IgD-negative memory B cell (primary cell): ENCODE results near the gene ZNF488. TPM values are rescaled to one million over a fixed set of nuclear protein-coding genes. Genes with fewer than 3 reads are reported as not detected.

Source experiments
- H3K27ac Mint-ChIP-seq, 3 donors: one replicate each; pipeline ENCODE4 v1.8.0; 2020 to 2022; ENCODE audit warnings: mild to moderate bottlenecking in 3 of 3, mixed read lengths in 3 of 3, moderate library complexity in 1 of 3
- H3K27me3 Mint-ChIP-seq: one replicate; pipeline ENCODE4 v1.8.0; 2021; ENCODE audit warnings: mixed read lengths
- H3K36me3 Mint-ChIP-seq: one replicate; pipeline ENCODE4 v1.8.0; 2020; ENCODE audit warnings: mild to moderate bottlenecking, mixed read lengths
- H3K4me1 Mint-ChIP-seq, 3 donors: one replicate each; pipeline ENCODE4 v1.8.0; 2020 to 2022; ENCODE audit warnings: mixed read lengths in 3 of 3, mild to moderate bottlenecking in 1 of 3
- H3K4me3 Mint-ChIP-seq, 4 donors: one replicate each; pipeline ENCODE4 v1.8.0; 2020 to 2022; ENCODE audit warnings: mild to moderate bottlenecking in 4 of 4, mixed read lengths in 4 of 4, moderate library complexity in 3 of 4
- H3K9me3 Mint-ChIP-seq, 3 donors: one replicate each; pipeline ENCODE4 v1.8.0; 2020 to 2021; ENCODE audit warnings: mixed read lengths in 3 of 3, mild to moderate bottlenecking in 1 of 3
- polyA plus RNA-seq: library from polyadenylated mRNA; unstranded; fragments of 300-500 nt; fragmentation: Illumina TruSeq; gene quantifications from one replicate; pipeline ENCODE4 v1.2.3, GENCODE V29; 2021

The ZNF488 gene
- polyA plus RNA-seq, 1 donor from 2014 or later = not detected

GRCh38 chr10:47357911-47358310 lies 26.2 kb downstream of the ZNF488 start:
- Mint-ChIP-seq H3K4me3 (no peak overlapping the region), H3K27me3 (peaks cover 5% of the 10 kb centered on the region), H3K36me3 (no peaks in the 10 kb centered on the region), H3K27ac (peak overlapping the region in 1 of 3 donors; percentile 46), H3K9me3 (no peaks in the 10 kb centered on the region), H3K4me1 (no peaks in the 10 kb centered on the region)

DNA sequence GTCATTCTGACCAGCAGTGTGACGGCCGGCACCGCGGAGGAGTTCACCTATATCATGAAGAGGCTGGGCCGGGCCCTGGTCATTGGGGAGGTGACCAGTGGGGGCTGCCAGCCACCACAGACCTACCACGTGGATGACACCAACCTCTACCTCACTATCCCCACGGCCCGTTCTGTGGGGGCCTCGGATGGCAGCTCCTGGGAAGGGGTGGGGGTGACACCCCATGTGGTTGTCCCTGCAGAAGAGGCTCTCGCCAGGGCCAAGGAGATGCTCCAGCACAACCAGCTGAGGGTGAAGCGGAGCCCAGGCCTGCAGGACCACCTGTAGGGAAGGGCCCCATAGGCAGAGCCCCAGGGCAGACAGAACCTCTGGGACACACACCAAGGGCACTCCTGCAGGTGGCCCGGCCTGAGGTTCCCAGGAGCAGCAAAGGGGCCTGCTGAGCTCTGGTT lies 26.9 kb downstream of the ZNF488 start:
- no peak overlapping the region for H3K4me3 Mint-ChIP-seq
- H3K9me3 Mint-ChIP-seq = no peaks in the 10 kb centered on the region
- no peak overlapping the region for H3K27ac Mint-ChIP-seq
- no peaks in the 10 kb centered on the region for H3K4me1 Mint-ChIP-seq
- peaks cover 5% of the 10 kb centered on the region for H3K27me3 Mint-ChIP-seq
- no peaks in the 10 kb centered on the region for H3K36me3 Mint-ChIP-seq

DNA sequence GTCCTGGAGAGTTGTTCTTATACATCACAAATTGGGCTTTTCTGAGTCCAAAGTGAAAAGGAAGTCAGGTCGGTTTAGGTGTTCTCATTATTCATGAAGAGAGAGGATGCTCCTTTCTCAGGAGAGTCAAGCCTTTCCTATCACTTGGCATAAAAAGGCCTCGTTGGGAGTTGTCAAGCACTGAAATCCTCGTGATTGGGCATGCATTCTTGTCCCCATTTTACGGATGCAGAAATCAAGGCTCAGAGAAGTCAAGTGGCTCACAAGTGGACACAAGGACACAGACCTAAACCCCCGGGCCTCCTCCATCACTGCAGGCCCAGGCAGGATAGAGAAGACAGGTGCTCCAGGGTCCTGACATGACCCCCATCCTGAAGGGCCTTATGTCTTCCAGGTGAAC lies 27.4 kb downstream of the ZNF488 start:
- Mint-ChIP-seq H3K4me1 (no peaks in the 10 kb centered on the region), H3K36me3 (no peaks in the 10 kb centered on the region), H3K9me3 (no peaks in the 10 kb centered on the region), H3K4me3 (no peak overlapping the region), H3K27me3 (peaks cover 5% of the 10 kb centered on the region), H3K27ac (no peak overlapping the region)

DNA sequence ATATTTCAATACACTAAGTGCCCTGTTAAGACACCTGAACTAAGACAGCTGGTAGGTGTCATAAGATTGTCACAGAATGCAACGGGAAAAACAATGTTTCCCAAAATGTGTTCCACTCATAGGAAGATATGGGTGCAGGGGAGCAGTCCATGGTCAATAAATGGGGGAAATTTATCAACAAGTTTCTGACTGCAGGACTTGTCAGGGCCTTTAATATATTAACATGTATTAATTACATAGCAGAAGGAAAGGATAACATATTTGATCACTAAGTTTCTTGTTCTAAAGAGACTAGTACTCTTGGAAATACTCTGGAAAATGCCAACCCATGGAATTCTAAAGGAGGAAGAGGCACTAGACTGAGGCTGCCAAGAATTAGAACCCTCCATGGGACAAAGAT lies 29.2 kb downstream of the ZNF488 start:
- Mint-ChIP-seq H3K27me3 (peaks cover 1% of the 10 kb centered on the region), H3K4me1 (no peaks in the 10 kb centered on the region), H3K4me3 (no peak overlapping the region)

GRCh38 chr10:47354165-47354564 lies 29.9 kb downstream of the ZNF488 start:
- H3K4me3 Mint-ChIP-seq = no peak overlapping the region
- no peak overlapping the region for H3K27ac Mint-ChIP-seq
- no peaks in the 10 kb centered on the region for H3K9me3 Mint-ChIP-seq

More for the DNA sequence above, 29.2 kb downstream of the ZNF488 start:
- Mint-ChIP-seq H3K9me3 (no peaks in the 10 kb centered on the region), H3K27ac (no peak overlapping the region), H3K36me3 (no peaks in the 10 kb centered on the region)

GRCh38 chr10:47353351-47353750 lies 30.7 kb downstream of the ZNF488 start:
- H3K27ac Mint-ChIP-seq = no peak overlapping the region

More at GRCh38 chr10:47354165-47354564, 29.9 kb downstream of the ZNF488 start:
- Mint-ChIP-seq H3K4me1 (no peaks in the 10 kb centered on the region), H3K27me3 (peaks cover 1% of the 10 kb centered on the region), H3K36me3 (no peaks in the 10 kb centered on the region)

DNA sequence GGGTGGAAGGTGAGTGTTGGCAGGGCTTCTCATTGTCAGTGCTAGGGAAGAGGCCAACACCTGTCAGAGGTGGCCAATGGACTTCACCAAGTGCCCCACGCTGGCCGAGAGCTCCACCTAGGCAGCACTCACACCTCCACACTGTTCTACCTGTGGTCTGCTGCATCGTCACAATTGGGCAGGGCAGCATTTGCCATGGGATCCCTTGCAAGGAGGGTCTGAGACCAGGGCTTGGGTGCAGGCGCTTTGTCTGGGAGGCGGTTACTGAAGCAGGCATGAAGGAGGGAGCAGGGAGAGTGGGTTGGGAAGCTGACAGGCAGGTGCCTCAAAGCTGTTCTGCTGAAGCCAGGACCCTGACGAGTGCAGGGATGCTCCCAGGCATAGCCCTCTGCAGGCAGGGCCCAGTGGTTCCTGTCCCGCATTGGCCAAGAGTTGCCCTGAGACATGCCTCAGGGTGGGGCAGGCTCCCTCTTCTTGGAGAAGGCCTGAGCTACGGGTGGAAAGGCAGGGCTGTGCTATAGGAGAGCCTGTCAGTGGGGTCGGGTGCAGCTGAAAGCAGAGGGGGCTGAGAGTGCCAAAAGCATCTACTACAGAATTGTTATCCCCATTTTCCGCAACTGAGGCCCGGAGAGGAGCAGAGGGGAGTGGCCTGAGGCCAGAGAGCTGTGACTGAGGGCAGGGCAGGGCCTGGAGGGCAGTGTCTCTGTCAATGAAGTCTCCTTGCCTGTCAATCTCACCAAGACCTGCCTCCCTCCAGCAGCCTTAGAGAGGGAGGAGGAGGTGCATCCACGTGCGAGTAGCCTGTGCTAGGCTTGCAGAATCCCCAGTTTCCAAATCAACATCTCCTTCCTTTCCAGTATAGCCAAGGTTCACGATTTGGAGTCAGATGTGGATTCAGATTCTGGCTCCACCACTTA lies 31.9 kb downstream of the ZNF488 start:
- Mint-ChIP-seq H3K4me3 (no peak overlapping the region), H3K27me3 (no peaks in the 10 kb centered on the region), H3K27ac (no peak overlapping the region), H3K9me3 (no peaks in the 10 kb centered on the region), H3K36me3 (no peaks in the 10 kb centered on the region), H3K4me1 (no peaks in the 10 kb centered on the region)

More at GRCh38 chr10:47353351-47353750, 30.7 kb downstream of the ZNF488 start:
- no peak overlapping the region for H3K4me3 Mint-ChIP-seq
- H3K4me1 Mint-ChIP-seq = no peaks in the 10 kb centered on the region
- no peaks in the 10 kb centered on the region for H3K36me3 Mint-ChIP-seq
- no peaks in the 10 kb centered on the region for H3K9me3 Mint-ChIP-seq
- H3K27me3 Mint-ChIP-seq = no peaks in the 10 kb centered on the region

GRCh38 chr10:47350671-47351640 lies 33.1 kb downstream of the ZNF488 start:
- Mint-ChIP-seq H3K36me3 (no peaks in the 10 kb centered on the region), H3K4me1 (no peaks in the 10 kb centered on the region), H3K9me3 (no peaks in the 10 kb centered on the region), H3K27ac (no peak overlapping the region), H3K27me3 (no peaks in the 10 kb centered on the region), H3K4me3 (no peak overlapping the region)

DNA sequence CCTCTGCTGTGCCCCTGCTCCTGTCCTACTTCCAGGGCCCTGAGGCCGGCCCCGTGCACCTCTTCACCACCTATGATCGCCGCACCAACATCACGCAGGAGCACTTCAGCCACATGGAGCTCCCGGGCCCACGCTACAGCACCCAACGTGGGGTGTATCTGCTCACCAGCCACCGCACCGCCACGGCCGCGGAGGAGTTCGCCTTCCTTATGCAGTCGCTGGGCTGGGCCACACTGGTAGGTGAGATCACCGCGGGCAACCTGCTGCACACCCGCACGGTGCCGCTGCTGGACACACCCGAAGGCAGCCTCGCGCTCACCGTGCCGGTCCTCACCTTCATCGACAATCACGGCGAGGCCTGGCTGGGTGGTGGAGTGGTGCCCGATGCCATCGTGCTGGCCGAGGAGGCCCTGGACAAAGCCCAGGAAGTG lies 34.1 kb downstream of the ZNF488 start:
- Mint-ChIP-seq H3K27ac (no peak overlapping the region), H3K4me3 (no peak overlapping the region), H3K36me3 (no peaks in the 10 kb centered on the region), H3K4me1 (no peaks in the 10 kb centered on the region), H3K9me3 (no peaks in the 10 kb centered on the region), H3K27me3 (no peaks in the 10 kb centered on the region)

- H3K36me3 Mint-ChIP-seq = no peaks in the 10 kb centered on the region
- H3K4me3 Mint-ChIP-seq = no peak overlapping the region
- no peaks in the 10 kb centered on the region for H3K4me1 Mint-ChIP-seq
- no peaks in the 10 kb centered on the region for H3K9me3 Mint-ChIP-seq
- no peaks in the 10 kb centered on the region for H3K27me3 Mint-ChIP-seq
- no peak overlapping the region for H3K27ac Mint-ChIP-seq
These were observed 34.6 kb downstream of the ZNF488 start for GRCh38 chr10:47349516-47349915.

DNA sequence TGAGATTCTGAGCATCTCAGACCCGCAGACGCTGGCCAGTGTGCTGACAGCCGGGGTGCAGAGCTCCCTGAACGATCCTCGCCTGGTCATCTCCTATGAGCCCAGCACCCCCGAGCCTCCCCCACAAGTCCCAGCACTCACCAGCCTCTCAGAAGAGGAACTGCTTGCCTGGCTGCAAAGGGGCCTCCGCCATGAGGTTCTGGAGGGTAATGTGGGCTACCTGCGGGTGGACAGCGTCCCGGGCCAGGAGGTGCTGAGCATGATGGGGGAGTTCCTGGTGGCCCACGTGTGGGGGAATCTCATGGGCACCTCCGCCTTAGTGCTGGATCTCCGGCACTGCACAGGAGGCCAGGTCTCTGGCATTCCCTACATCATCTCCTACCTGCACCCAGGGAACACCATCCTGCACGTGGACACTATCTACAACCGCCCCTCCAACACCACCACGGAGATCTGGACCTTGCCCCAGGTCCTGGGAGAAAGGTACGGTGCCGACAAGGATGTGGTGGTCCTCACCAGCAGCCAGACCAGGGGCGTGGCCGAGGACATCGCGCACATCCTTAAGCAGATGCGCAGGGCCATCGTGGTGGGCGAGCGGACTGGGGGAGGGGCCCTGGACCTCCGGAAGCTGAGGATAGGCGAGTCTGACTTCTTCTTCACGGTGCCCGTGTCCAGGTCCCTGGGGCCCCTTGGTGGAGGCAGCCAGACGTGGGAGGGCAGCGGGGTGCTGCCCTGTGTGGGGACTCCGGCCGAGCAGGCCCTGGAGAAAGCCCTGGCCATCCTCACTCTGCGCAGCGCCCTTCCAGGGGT lies 35.2 kb downstream of the ZNF488 start:
- no peaks in the 10 kb centered on the region for H3K4me1 Mint-ChIP-seq
- H3K27me3 Mint-ChIP-seq = no peaks in the 10 kb centered on the region
- H3K9me3 Mint-ChIP-seq = no peaks in the 10 kb centered on the region
- H3K4me3 Mint-ChIP-seq = no peak overlapping the region
- no peak overlapping the region for H3K27ac Mint-ChIP-seq
- no peaks in the 10 kb centered on the region for H3K36me3 Mint-ChIP-seq

GRCh38 chr10:47348138-47348651 lies 35.9 kb downstream of the ZNF488 start, which contains the start of gene RBP3:
TSS of gene RBP3 (plus strand) at chr10:47348363. CDS start at chr10:47348485, 122 bp downstream.
- Mint-ChIP-seq H3K4me3 (no peak within 1 kb of the TSS), H3K4me1 (no peaks in the 10 kb centered on the region), H3K27ac (no peak within 1 kb of the TSS), H3K27me3 (no peaks in the 10 kb centered on the region), H3K9me3 (no peaks in the 10 kb centered on the region), H3K36me3 (no peaks in the 10 kb centered on the region)

DNA sequence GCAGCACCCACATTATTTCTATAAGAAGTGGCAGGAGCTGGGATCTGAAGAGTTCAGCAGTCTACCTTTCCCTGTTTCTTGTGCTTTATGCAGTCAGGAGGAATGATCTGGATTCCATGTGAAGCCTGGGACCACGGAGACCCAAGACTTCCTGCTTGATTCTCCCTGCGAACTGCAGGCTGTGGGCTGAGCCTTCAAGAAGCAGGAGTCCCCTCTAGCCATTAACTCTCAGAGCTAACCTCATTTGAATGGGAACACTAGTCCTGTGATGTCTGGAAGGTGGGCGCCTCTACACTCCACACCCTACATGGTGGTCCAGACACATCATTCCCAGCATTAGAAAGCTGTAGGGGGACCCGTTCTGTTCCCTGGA lies 36.8 kb downstream of the ZNF488 start:
- no peak overlapping the region for H3K4me3 Mint-ChIP-seq
- H3K4me1 Mint-ChIP-seq = no peaks in the 10 kb centered on the region

GRCh38 chr10:47346581-47347302 lies 37.4 kb downstream of the ZNF488 start:
- no peaks in the 10 kb centered on the region for H3K27me3 Mint-ChIP-seq
- H3K9me3 Mint-ChIP-seq = no peaks in the 10 kb centered on the region
- no peak overlapping the region for H3K27ac Mint-ChIP-seq
- no peaks in the 10 kb centered on the region for H3K4me1 Mint-ChIP-seq
- no peak overlapping the region for H3K4me3 Mint-ChIP-seq
- H3K36me3 Mint-ChIP-seq = no peaks in the 10 kb centered on the region

More for the DNA sequence above, 36.8 kb downstream of the ZNF488 start:
- no peaks in the 10 kb centered on the region for H3K27me3 Mint-ChIP-seq
- no peak overlapping the region for H3K27ac Mint-ChIP-seq
- H3K36me3 Mint-ChIP-seq = no peaks in the 10 kb centered on the region
- H3K9me3 Mint-ChIP-seq = no peaks in the 10 kb centered on the region
